ENCODE data around the gene ZPLD1.

DNA sequence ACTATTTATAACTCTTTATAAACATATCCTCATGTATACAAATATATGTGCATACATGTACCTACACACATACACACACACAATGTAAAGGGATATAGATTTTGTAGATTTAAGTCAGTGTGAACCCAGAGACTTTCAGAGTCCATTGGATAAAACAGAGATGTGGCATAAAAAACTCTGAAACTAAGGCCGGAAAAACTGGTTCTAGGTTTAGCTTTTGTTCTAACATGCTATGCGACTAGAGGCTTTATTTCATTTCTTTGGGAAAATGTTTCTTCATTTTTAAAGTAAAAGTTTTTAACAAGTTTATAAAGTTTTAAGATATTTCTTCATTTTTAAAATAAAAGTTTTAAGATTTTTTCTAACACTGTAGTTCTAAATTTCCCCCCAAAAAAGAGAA lies 36.7 kb downstream of the ZPLD1 start:
- TF ChIP-seq, protein P1, sequence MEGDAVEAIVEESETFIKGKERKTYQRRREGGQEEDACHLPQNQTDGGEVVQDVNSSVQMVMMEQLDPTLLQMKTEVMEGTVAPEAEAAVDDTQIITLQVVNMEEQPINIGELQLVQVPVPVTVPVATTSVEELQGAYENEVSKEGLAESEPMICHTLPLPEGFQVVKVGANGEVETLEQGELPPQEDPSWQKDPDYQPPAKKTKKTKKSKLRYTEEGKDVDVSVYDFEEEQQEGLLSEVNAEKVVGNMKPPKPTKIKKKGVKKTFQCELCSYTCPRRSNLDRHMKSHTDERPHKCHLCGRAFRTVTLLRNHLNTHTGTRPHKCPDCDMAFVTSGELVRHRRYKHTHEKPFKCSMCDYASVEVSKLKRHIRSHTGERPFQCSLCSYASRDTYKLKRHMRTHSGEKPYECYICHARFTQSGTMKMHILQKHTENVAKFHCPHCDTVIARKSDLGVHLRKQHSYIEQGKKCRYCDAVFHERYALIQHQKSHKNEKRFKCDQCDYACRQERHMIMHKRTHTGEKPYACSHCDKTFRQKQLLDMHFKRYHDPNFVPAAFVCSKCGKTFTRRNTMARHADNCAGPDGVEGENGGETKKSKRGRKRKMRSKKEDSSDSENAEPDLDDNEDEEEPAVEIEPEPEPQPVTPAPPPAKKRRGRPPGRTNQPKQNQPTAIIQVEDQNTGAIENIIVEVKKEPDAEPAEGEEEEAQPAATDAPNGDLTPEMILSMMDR (conservative IDR thresholded peaks at IDR 0.05): no peak
- no peak for TF ChIP-seq EZH2 (IDR thresholded peaks at IDR 0.05; ENCODE audit: low read depth)
